PC-9 (cell line): ENCODE data around the gene ABCA8.

ENCODE experiments used
- EZH2 ChIP-seq: fragments of 200-600 bp; sonication (generic); IDR thresholded peaks from 2 replicates; pipeline ENCODE4 v1.8.0; 2017; ENCODE audit warnings: antibody characterized with exemption, low read depth
- TF ChIP-seq, protein P1 (sequence below): fragments of 200-600 bp; sonication (generic); conservative IDR thresholded peaks from 2 replicates; pipeline ENCODE4 v1.6.1; 2017; ENCODE audit warnings: mixed run types, antibody characterized with exemption, mild to moderate bottlenecking, moderate library complexity

DNA sequence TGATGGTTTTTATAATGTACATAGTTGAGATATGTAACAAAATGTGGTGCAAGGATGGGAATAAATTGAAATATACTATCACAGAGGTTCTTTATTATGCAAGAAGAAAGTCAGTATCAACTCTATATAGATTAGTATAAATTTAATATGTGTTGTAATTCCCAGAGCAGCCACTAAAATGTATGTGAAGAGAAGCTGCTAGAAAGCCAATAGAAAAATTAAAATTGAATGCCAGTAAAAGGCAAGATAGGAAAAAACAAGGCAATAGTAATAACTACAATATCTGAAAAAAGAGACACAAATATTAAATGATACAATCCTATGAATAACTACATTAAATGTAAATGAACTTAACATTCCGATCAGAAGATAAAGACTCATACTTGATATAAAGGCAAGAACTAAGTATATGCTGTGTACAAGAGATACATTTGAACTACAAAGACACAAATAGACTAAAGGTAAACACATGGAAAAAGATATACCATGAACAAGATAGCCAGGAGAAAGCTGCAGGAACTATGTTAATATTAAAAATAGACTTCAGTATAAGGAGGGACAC, 92.0 kb downstream of the ABCA8 start:
- TF ChIP-seq EZH2, result no peak
- TF ChIP-seq, protein P1, sequence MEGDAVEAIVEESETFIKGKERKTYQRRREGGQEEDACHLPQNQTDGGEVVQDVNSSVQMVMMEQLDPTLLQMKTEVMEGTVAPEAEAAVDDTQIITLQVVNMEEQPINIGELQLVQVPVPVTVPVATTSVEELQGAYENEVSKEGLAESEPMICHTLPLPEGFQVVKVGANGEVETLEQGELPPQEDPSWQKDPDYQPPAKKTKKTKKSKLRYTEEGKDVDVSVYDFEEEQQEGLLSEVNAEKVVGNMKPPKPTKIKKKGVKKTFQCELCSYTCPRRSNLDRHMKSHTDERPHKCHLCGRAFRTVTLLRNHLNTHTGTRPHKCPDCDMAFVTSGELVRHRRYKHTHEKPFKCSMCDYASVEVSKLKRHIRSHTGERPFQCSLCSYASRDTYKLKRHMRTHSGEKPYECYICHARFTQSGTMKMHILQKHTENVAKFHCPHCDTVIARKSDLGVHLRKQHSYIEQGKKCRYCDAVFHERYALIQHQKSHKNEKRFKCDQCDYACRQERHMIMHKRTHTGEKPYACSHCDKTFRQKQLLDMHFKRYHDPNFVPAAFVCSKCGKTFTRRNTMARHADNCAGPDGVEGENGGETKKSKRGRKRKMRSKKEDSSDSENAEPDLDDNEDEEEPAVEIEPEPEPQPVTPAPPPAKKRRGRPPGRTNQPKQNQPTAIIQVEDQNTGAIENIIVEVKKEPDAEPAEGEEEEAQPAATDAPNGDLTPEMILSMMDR, result no peak; the same call in 1 of the 2 replicates
